Superior temporal gyrus (tissue), 1 donor: Measurements from ENCODE around the gene LILRA5.
A peak's percentile ranks its signal among the peaks of the same experiment; 100 is the strongest.
"Not testable (repeated sequence)": the region's sequence is repeated elsewhere in the genome, so short reads cannot be mapped to it uniquely, and the experiment has no call there.

ENCODE experiments used
- DNase-seq: peaks from one replicate; pipeline ENCODE4 v3.0.0-alpha.2; 2016; ENCODE audit errors: extremely low spot score

LILRA5 gene

GRCh38 chr19:54333586-54334298 lies 20.8 kb upstream of the LILRA5 start:
- DNase-seq, result no peak

DNA sequence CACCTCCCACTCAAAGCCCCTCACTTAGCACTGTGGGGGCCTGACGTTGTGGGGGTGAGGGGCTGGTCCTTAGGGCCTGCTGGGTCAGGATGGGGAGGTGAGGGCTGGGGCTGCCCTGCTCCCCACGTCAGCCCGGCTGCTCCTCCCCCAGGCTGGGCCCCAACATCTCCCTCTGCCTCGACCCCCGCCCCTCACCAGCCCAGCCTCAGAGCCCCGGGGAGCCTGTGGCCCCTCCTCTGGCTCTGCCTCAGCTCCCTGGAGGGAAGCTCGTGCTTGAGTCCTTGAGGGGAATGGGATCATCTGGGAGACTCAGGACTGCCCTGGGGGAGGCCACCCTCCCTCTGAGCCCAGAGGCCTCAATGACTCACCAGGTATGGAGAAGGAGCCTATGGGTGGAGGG lies 19.2 kb upstream of the LILRA5 start:
- no peak for DNase-seq

GRCh38 chr19:54331626-54332025 lies 18.7 kb upstream of the LILRA5 start:
- no peak for DNase-seq

GRCh38 chr19:54329476-54330165 lies 16.7 kb upstream of the LILRA5 start:
- DNase-seq, result no peak

GRCh38 chr19:54328781-54329180 lies 15.8 kb upstream of the LILRA5 start:
- not testable (repeated sequence) for DNase-seq

GRCh38 chr19:54325631-54326030 lies 12.7 kb upstream of the LILRA5 start:
- DNase-seq, result no peak

GRCh38 chr19:54325194-54325621 lies 12.2 kb upstream of the LILRA5 start:
- peak; percentile 81 for DNase-seq

- DNase-seq, result no peak
Observed at GRCh38 chr19:54324071-54324470, 11.1 kb upstream of the LILRA5 start.

DNA sequence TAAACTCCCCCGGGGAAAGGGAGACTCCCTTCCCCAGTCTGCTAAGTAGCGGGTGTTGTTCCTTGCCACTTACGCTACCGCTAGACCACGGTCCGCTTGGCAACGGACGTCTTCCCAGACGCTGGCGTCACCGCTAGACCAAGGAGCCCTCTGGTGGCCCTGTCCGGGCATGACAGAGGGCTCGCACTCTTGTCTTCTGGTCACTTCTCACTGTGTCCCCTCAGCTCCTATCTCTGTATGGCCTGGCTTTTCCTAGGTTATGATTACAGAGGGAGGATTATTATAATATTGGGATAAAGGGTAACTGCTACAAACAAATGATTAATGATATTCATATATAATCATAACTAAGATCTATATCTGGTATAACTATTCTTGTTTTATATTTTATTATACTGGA lies 10.0 kb upstream of the LILRA5 start:
- DNase-seq, result not testable (repeated sequence)

GRCh38 chr19:54322295-54322694 lies 9.3 kb upstream of the LILRA5 start:
- not testable (repeated sequence) for DNase-seq

- no peak for DNase-seq
Observed at GRCh38 chr19:54319892-54320670, 7.1 kb upstream of the LILRA5 start.

DNA sequence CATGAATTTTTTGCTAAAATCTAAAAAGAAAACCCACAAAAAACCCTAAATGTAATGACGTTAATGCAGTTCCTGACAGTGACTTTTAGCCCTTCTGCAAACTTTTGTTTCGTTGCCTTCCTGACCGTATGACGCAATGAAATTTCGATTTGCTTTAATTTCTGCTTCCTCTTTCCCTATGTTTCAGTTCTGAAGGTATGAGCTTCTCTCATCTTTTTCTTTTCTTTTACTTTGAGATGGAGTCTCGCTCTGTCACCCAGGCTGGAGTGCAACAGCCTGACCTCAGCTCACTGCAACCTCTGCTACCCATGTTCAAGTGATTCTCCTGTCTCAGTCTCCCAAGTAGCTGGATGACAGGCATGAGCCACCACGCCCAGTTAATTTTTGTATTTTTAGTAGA lies 6.1 kb upstream of the LILRA5 start:
- DNase-seq, result no peak

DNA sequence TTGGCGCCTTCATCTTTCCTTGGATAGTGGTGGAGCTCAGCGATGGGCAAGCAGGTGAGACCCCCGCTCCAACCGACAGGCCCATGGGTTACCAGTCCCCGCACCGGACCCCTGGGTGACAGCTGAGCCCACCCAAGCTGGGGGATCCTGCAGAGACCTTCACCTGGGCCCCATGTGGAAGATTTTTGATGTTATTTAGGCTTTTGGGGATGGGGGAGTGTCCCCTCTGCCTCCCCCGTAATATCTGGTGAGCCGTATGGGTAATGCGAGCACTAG lies 4.9 kb upstream of the LILRA5 start:
- no peak for DNase-seq

- no peak for DNase-seq
Observed at GRCh38 chr19:54317108-54317964, 4.4 kb upstream of the LILRA5 start.

- no peak for DNase-seq
Observed at GRCh38 chr19:54316746-54317107, 3.8 kb upstream of the LILRA5 start.

- DNase-seq, result no peak
Observed at GRCh38 chr19:54315956-54316355, 3.0 kb upstream of the LILRA5 start.

- DNase-seq, result no peak
Observed at GRCh38 chr19:54312011-54312410, 955 bp downstream of the LILRA5 start.

- no peak for DNase-seq
Observed at GRCh38 chr19:54311486-54311885, 1.5 kb downstream of the LILRA5 start.

- DNase-seq, result no peak
Observed at GRCh38 chr19:54310543-54310942, 2.4 kb downstream of the LILRA5 start.

- DNase-seq, result no peak
Observed at GRCh38 chr19:54309811-54310210, 3.2 kb downstream of the LILRA5 start.

DNA sequence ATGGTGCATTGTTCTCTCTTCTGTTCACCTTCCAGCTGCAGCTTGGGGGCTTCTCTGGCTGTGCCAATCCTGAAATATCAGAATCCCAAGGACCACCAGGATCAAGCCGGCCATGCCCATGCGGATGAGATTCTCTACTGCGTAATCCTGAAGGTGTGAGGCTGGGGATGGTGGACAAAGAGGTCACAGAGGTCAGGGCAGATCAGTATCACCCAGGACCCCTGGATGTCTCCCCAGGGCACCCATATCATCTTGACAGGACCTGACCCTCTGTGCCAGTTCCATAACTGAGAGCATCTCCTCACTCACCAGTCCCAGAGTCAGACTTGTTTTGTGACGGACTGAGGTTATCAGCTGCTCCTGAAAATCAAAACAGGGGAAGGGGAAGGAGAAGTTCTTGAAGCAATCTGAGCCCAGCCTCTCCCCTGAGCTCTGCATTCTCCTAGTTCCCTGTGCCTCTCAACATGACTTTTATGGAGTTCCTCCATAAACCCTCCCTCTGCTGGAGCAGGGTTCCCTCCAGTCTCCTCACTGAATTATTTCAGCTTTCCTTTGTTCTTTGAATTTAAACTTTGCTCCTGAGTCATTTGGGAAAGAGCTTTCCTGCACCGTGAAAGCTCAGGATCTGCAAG lies 5.5 kb downstream of the LILRA5 start:
- no peak for DNase-seq

- DNase-seq, result no peak
Observed at GRCh38 chr19:54305141-54305540, 7.8 kb downstream of the LILRA5 start.
